A549 (cell line): ENCODE results near the gene TRA2B. TPM values are rescaled to one million over a fixed set of nuclear protein-coding genes. Genes with fewer than 3 reads are reported as not detected.

Source experiments
- ATAC-seq, 2 experiments: fragments of 200-7000 bp in 1 of 2; fragments of >200 bp in 1 of 2; cut with Nextera tagmentation in 1 of 2; cut with Tn5 transposase in 1 of 2; 3 replicates each; pipeline versions ENCODE4 v1.8.0 to v1.9.1; 2018 to 2020; ENCODE audit warnings: mild to moderate bottlenecking in 1 of 2, moderate library complexity in 1 of 2
- CTCF ChIA-PET: fragments of 300-600 bp; sonication (Branson Sonifier 250); formaldehyde crosslinking; extraction: SDS; loops from one replicate; lab custom pipeline; 2021; ENCODE audit warnings: antibody characterized with exemption, inconsistent platforms; lab: Yijun Ruan, JAX
- POLR2A ChIA-PET: fragments of 350-600 bp; formaldehyde crosslinking; extraction: SDS; loops from one replicate; lab custom pipeline; 2021; ENCODE audit warnings: antibody characterized with exemption, inconsistent platforms; lab: Yijun Ruan, JAX
- DNase-seq, 2 experiments: peaks; one replicate each; pipeline versions ENCODE4 v3.0.0 to v3.0.0-alpha.2; 2011 to 2016; ENCODE audit warnings: low read depth in 1 of 2, low spot score in 1 of 2
- FAIRE-seq: peaks from 2 replicates; lab custom pipeline; 2011; peaks lifted over from hg19 to GRCh38; lab: Jason Lieb, UNC
- H3K27ac ChIP-seq, 2 experiments: fragments of >200 bp; sonication (Bioruptor Twin); formaldehyde crosslinking; 3 replicates each; pipeline ENCODE4 v1.5.1; 2016 to 2017
- H3K4me1 ChIP-seq: fragments of >200 bp; sonication (Bioruptor Twin); formaldehyde crosslinking; 3 replicates; pipeline ENCODE4 v1.6.1; 2016
- H3K4me2 ChIP-seq: fragments of >200 bp; sonication (Bioruptor Twin); formaldehyde crosslinking; 3 replicates; pipeline ENCODE4 v1.6.1; 2016
- H3K4me3 ChIP-seq: fragments of >200 bp; sonication (Bioruptor Twin); formaldehyde crosslinking; 3 replicates; pipeline ENCODE4 v1.5.1; 2016
- H3K9me3 ChIP-seq: fragments of >200 bp; sonication (Bioruptor Twin); formaldehyde crosslinking; 3 replicates; pipeline ENCODE4 v1.6.1; 2016
- ATOH8 ChIP-seq: fragments of 250-450 bp; sonication (Bioruptor Pico); IDR thresholded peaks from 2 replicates; pipeline ENCODE4 v1.5.0; 2020; ENCODE audit warnings: low read depth, mild to moderate bottlenecking, moderate library complexity
- BHLHE40 ChIP-seq: IDR thresholded peaks from 2 replicates; pipeline ENCODE4 v1.6.1; 2012; ENCODE audit warnings: low read depth, low read length, inconsistent platforms
- CBX2 ChIP-seq: fragments of 200-600 bp; sonication (generic); IDR thresholded peaks from 2 replicates; pipeline ENCODE4 v1.6.1; 2016; ENCODE audit warnings: low read depth, mild to moderate bottlenecking, borderline replicate concordance
- CEBPB ChIP-seq, 2 experiments: fragments of >200 bp in 1 of 2; sonication (Bioruptor Twin) in 1 of 2; formaldehyde crosslinking in 1 of 2; IDR thresholded peaks; 2 replicates each; pipeline ENCODE4 v1.6.1; 2012 to 2016
- CHD4 ChIP-seq: fragments of 200-600 bp; sonication (generic); IDR thresholded peaks from 2 replicates; pipeline ENCODE4 v1.6.1; 2016; ENCODE audit warnings: antibody characterized with exemption, mild to moderate bottlenecking, borderline replicate concordance
- E2F6 ChIP-seq: IDR thresholded peaks from 2 replicates; pipeline ENCODE4 v1.6.1; 2012; ENCODE audit warnings: low read depth, borderline replicate concordance
- EP300 ChIP-seq, 2 experiments: fragments of >200 bp; sonication (Bioruptor Twin); formaldehyde crosslinking; IDR thresholded peaks; 2 replicates in 1 of 2; 3 replicates in 1 of 2; pipeline ENCODE4 v1.6.1; 2016 to 2017
- HMGXB4 ChIP-seq: fragments of 250-450 bp; sonication (Bioruptor Pico); IDR thresholded peaks from 2 replicates; pipeline ENCODE4 v1.5.0; 2021; ENCODE audit warnings: mild to moderate bottlenecking, moderate library complexity, borderline replicate concordance
- JUNB ChIP-seq: fragments of >200 bp; sonication (Bioruptor Twin); formaldehyde crosslinking; IDR thresholded peaks from 2 replicates; pipeline ENCODE4 v1.6.1; 2016
- KDM1A ChIP-seq: fragments of 200-600 bp; sonication (generic); IDR thresholded peaks from 2 replicates; pipeline ENCODE4 v1.6.1; 2016; ENCODE audit warnings: low read depth, mild to moderate bottlenecking
- MAFK ChIP-seq: fragments of 450-650 bp; IDR thresholded peaks from 2 replicates; pipeline ENCODE4 v1.6.1; 2014; ENCODE audit not compliant: partially characterized antibody
- NPAS2 ChIP-seq: fragments of 250-450 bp; sonication (Bioruptor Pico); IDR thresholded peaks from 2 replicates; pipeline ENCODE4 v1.8.0; 2022; ENCODE audit warnings: mild to moderate bottlenecking, moderate library complexity, borderline replicate concordance
- NR3C1 ChIP-seq: fragments of >200 bp; sonication (Bioruptor Twin); formaldehyde crosslinking; IDR thresholded peaks from 3 replicates; pipeline ENCODE4 v1.6.1; 2017
- SREBF2 ChIP-seq: fragments of 450-650 bp; IDR thresholded peaks from 2 replicates; pipeline ENCODE4 v1.6.1; 2014; ENCODE audit warnings: mild to moderate bottlenecking, moderate library complexity
- TFCP2L1 ChIP-seq: fragments of 250-450 bp; sonication (Bioruptor Pico); IDR thresholded peaks from 2 replicates; pipeline ENCODE4 v1.5.0; 2021; ENCODE audit warnings: mild to moderate bottlenecking
- TP53 ChIP-seq: fragments of 250-450 bp; sonication (Bioruptor Pico); IDR thresholded peaks from 2 replicates; pipeline ENCODE4 v1.5.0; 2021; ENCODE audit warnings: mild to moderate bottlenecking, moderate library complexity
- ZC3H11A ChIP-seq: fragments of 450-650 bp; IDR thresholded peaks from 2 replicates; pipeline ENCODE4 v1.6.1; 2014; ENCODE audit warnings: antibody characterized with exemption, mild to moderate bottlenecking
- WGBS: methylation state at CpG from one replicate; pipeline ENCODE4 v1.1.6; 2017; ENCODE audit errors: missing lambda C conversion rate; 5-methylcytosine and 5-hydroxymethylcytosine counted together
- polyA plus RNA-seq, 4 experiments: library from polyadenylated mRNA; depleted of rRNA in 3 of 4; stranded (reverse); fragments of >200 nt; fragmentation: RNase III in 1 of 4; extraction: RNeasy Plus Mini Kit Qiagen cat#74134 plus additional on column Dnase treatment in 1 of 4; gene quantifications; 2 replicates in 3 of 4; 3 replicates in 1 of 4; pipeline ENCODE4 v1.2.3, GENCODE V29; 2011 to 2017

The TRA2B gene
- polyA plus RNA-seq, 2 of the 4 experiments (the other 2 are of a cell fraction) = 193 to 273 TPM

- Histone ChIP-seq H3K27ac (peak overlapping the region; percentile 97 to 100; a peak in 5 of 6 replicates), H3K4me1 (peaks cover 31% of the 10 kb centered on the region), H3K4me3 (peak overlapping the region; percentile 99), H3K9me3 (no peaks in the 10 kb centered on the region), H3K4me2 (peak overlapping the region; percentile 76)
- ChIA-PET CTCF (interaction anchor here (1.4 kb wide), 1 partner anchor 22 kb away, joined by 3 read pairs; no protein-coding TSS in a partner anchor), POLR2A (interaction anchor here (2.6 kb wide), 1 partner anchor 8 kb away, joined by 25 read pairs; no protein-coding TSS in a partner anchor)
- ATAC-seq (no peak), FAIRE-seq (no peak), DNase-seq (no peak)
- 1% methylated on average over 8 of the region's 8 CpGs for WGBS
- TF ChIP-seq NPAS2 (no peak), MAFK (no peak), EP300 (IDR thresholded peaks at IDR 0.05) (no peak), CBX2 (no peak), E2F6 (no peak), CEBPB (IDR thresholded peaks at IDR 0.05) (no peak), TFCP2L1 (CRISPR knock-in tag) (no peak), BHLHE40 (no peak), JUNB (no peak), HMGXB4 (CRISPR knock-in tag) (no peak)
These were observed 1.6 kb downstream of the TRA2B start for GRCh38 chr3:185936273-185936629.

GRCh38 chr3:185935465-185936272 is 2.1 kb downstream of the TRA2B start:
- POLR2A ChIA-PET = interaction anchor here (2.6 kb wide), 1 partner anchor 7 kb away, joined by 25 read pairs; no protein-coding TSS in a partner anchor
- no peak for TF ChIP-seq TP53 (CRISPR knock-in tag)
- TF ChIP-seq CHD4 = no peak
- no peak for TF ChIP-seq ATOH8
- TF ChIP-seq NR3C1 = no peak
- no peak for TF ChIP-seq SREBF2
- no peak for TF ChIP-seq KDM1A
- no peaks in the 10 kb centered on the region for H3K9me3 ChIP-seq
- DNase-seq = no peak
- H3K4me3 ChIP-seq = peak overlapping the region; percentile 99
- peak overlapping the region; percentile 76 for H3K4me2 ChIP-seq
- FAIRE-seq = no peak
- peaks cover 36% of the 10 kb centered on the region for H3K4me1 ChIP-seq
- CTCF ChIA-PET = interaction anchor here (1.0 to 1.4 kb wide), 2 partner anchors 8 to 23 kb away, joined by 3 to 5 read pairs; no protein-coding TSS in a partner anchor
- ATAC-seq = no peak
- 2% methylated on average over 11 of the region's 11 CpGs for WGBS
- H3K27ac ChIP-seq = peak overlapping the region in 1 of 2 experiments; percentile 97; a peak in 3 of 6 replicates

- 2% methylated on average over 8 of the region's 8 CpGs for WGBS
- H3K4me3 ChIP-seq = peak overlapping the region; percentile 99
- H3K4me2 ChIP-seq = peak overlapping the region; percentile 76
- no peak for DNase-seq
- no peak for FAIRE-seq
- H3K9me3 ChIP-seq = no peaks in the 10 kb centered on the region
- peaks cover 44% of the 10 kb centered on the region for H3K4me1 ChIP-seq
- TF ChIP-seq CEBPB (IDR thresholded peaks at IDR 0.05) = peak; percentile 40 to 61
- no peak for TF ChIP-seq ZC3H11A
- CTCF ChIA-PET = interaction anchor here (1.0 to 1.9 kb wide), 3 partner anchors 8 to 24 kb away, joined by 3 to 5 read pairs (median 4); no protein-coding TSS in a partner anchor
- H3K27ac ChIP-seq = no peak overlapping the region; a peak in 1 of 6 replicates
- POLR2A ChIA-PET = no interaction called here
- no peak for ATAC-seq
These were observed 2.9 kb downstream of the TRA2B start for GRCh38 chr3:185934767-185935464.
